ENCODE data around the gene RNPEPL1.

Gene RNPEPL1, protein sequence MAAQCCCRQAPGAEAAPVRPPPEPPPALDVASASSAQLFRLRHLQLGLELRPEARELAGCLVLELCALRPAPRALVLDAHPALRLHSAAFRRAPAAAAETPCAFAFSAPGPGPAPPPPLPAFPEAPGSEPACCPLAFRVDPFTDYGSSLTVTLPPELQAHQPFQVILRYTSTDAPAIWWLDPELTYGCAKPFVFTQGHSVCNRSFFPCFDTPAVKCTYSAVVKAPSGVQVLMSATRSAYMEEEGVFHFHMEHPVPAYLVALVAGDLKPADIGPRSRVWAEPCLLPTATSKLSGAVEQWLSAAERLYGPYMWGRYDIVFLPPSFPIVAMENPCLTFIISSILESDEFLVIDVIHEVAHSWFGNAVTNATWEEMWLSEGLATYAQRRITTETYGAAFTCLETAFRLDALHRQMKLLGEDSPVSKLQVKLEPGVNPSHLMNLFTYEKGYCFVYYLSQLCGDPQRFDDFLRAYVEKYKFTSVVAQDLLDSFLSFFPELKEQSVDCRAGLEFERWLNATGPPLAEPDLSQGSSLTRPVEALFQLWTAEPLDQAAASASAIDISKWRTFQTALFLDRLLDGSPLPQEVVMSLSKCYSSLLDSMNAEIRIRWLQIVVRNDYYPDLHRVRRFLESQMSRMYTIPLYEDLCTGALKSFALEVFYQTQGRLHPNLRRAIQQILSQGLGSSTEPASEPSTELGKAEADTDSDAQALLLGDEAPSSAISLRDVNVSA

DNA sequence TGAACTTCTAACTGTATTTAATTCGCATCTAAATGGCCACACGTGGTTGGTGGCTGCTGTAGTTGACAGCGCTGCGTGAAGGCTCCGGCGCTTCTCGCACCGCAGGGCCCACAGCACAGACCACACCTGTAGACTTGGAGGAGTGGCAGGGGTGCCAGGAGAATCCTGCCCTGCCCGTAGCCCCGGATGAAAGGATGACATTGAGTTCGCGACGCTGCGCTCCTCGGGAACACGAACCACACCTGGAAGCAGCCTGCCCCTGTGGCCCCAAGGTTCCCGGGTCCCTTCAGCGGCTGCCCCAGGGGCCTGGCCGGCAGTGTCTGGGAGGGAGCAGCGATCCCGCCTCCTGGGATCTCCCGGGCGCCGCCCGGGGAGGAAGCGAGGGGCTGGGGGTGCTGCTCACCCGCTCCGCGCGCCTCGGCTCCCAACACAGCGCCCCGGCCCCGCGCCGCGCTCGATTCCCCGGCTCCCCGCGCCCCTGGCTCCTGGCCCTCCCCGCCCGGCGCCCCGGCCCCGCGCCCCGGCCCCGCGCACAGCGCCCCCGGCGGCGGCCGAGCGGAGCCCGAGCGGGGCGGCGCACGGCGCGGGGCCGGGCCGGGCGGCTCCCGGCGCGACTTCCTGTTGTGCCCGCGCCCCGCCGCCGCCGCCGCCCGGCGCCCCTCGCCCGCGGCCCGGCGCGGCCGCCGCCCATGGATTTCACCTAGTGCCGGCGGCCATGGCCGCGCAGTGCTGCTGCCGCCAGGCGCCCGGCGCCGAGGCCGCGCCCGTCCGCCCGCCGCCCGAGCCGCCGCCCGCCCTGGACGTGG lies at the start of gene RNPEPL1:
RNPEPL1 (plus strand) TSS at position 613 of the 806 bp plus-strand sequence; CDS start at position 716, 103 bp downstream.
- DNase-seq, result peak; percentile 54 to 60

DNA sequence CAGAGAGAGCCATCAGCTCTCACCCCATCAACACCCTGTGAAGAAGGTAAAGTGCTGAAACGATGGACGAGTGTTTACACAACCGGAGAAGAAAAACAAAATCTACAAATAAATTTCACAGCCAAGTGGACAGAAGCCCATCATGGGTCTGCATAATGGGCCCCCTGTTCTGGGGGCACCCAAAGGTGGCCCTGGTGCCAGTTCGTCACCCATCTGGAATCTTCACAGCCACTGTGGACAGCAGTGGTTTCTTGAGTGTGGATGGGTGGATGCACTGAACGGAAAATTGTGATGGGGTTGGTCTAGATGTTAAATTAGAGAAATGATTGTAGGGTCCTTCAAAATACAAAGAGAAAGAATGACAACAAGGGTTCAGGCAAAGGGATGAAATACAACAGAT lies 49.3 kb upstream of the RNPEPL1 start:
- DNase-seq, result no peak

DNA sequence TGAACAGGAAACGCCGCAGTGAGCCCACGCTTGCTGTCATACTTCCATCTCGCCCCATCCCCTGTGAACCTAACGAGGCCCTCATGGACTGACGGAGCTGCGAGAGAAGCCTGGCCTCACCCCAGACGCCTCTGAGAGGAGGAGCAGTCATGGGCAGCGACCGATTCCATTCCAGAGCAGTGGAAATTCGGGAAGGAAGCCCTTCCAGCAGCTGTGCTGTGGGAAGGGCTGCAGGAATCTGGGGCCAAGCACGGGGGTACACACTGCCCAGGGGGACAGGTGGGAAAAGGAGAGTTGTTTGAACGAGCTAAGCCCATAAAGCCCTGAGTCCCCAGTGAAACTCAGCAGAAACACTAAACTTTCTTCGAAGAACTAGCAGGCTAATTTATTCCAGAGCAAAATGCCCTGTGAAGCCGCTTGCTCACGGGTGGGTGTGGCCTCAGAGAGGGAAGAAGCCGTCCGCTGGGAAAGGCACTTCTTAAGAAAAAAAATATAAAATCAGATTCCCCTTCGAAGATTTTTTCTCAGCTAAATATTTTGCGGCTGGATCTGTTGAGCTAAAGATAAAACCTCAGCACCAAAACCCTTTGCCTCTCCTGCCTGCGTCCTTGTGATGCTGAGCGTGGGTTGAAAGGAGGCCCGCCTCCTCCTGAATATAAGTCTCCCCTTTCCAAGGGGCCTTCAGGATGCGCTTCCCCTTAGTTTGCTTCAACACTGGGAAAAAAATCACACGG lies 48.7 kb upstream of the RNPEPL1 start:
- peak in 1 of 2 donors; percentile 9 for DNase-seq

DNA sequence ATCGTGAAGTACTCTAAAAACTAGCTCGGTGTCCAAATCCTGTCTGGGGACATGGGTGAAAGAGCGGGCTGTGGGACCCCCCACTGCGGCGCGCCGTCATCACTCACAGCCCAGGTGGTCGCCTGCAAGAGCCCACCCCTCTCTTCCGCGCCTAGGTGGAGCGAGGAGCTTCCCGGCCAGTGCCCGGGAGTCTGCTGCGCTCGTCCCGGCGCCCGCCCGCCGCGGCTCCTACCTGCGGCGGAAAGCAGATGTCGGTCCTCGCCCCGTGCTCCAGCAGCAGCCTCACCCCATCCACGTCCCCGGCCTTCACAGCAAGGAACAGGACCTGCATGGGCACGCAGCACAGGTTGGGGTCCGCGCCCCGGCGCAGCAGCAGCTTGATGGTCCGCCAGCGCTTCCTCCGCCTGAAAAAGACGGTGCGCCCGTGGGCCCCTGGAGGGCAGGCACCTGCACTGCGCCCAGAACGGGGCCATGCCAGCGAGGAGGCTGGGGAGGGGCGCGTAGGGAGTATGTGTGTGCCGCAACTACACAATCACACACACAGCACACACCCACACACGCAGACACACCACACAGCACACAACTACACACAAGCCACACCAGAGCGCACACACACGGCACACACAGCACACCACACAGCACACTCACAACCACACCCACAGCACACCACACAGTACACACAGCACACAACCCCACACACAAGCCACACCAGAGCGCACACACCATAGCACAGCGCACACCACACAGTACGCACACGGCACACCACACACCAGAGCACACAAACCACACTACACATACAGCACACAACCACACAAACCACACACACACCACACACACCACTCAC lies 47.9 kb upstream of the RNPEPL1 start:
- peak in 1 of 2 donors; percentile 8 for DNase-seq

DNA sequence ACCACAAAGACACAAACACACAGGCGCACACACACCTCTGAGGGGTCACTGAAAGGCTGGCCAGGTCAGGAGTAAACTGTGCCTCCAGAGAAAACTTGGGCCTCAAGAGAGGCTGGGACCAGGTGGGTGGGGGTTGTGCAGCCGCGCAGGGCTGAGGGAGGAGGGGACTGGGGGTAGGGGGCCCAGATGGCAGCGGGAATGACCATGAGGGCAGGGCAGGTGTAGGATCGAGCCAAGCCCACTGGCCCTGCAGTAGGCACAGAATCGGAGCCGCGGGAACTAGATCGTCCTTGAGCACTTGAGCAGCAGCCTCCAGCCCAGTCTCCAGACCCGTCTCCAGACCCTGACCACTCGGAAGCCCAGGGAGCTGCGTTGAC lies 47.3 kb upstream of the RNPEPL1 start:
- peak in 1 of 2 donors; percentile 11 for DNase-seq

DNA sequence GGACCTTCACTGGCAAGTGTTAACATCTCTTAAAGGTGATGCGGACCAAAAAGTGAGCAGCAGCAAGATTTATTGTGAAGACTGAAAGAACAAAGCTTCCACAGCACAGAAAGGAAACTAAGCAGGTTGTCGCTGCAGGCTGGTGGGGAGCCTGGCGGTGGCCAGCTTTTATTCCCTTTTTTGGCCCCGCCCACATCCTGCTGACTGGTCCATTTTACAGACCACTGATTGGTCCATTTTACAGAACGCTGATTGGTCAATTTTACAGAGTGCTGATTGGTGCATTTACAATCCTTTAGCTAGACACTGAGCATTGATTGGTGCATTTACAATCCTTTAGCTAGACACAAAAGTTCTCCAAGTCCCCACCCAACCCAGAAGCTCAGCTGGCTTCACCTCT lies 46.4 kb upstream of the RNPEPL1 start:
- DNase-seq, result peak in 1 of 2 donors; percentile 13

DNA sequence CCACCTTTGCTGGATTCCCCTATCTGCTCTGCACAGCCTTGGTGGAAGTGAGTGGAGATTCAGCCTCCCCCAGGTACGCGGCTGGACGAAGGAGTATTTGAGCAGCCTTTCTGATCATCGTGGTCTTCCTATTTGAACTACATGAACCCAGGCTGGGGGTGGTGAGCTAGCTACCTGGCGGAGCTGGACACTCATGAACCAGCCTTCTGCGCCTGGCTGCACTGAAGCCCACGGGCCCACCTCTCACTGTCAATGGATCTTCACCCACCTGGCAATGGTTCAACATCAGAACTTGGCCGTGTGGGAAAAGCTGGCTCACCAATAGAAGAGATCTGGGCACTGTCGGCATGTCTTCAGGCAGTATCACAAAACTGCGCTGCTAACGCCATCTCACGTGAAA lies 45.9 kb upstream of the RNPEPL1 start:
- peak in 1 of 2 donors; percentile 8 for DNase-seq

DNA sequence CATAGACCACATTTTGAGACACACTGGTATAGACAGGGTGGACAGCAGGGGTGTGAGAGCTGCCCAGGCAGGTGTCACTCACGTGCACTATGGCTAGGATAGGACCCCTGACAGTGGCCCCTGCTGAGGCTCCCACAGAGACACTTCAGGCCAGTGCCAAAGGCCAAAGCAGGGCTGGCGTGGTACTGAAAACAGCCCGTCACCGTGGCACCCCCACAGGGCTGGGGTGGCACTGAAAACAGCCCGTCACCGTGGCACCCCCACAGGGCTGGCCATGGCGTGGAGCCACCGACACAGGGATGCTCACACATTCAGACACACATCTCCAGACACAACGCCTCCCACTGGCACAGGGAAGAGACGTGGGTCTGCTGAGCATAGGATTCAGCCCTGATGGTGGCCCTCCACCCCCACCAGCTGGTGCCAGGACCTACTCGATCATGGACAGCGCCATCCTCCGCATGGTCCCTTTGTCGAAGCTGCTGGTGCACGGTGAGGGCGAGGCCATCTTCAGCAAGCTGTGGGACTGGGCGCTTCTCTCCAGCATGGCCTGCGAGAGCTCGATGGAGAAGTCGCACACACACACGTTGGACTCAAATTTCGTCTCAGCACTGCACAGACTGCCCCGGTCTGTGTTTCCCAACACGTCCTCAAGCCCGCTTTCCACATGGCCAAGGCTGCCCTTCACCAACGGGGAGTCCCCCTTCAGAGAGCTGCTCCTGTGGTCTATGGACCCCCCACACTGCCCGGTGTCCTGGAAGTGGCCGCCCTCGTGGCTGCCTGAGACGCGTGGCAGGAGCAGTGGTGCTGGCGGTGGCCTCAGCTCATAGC lies 44.6 kb upstream of the RNPEPL1 start:
- DNase-seq, result peak in 1 of 2 donors; percentile 14

DNA sequence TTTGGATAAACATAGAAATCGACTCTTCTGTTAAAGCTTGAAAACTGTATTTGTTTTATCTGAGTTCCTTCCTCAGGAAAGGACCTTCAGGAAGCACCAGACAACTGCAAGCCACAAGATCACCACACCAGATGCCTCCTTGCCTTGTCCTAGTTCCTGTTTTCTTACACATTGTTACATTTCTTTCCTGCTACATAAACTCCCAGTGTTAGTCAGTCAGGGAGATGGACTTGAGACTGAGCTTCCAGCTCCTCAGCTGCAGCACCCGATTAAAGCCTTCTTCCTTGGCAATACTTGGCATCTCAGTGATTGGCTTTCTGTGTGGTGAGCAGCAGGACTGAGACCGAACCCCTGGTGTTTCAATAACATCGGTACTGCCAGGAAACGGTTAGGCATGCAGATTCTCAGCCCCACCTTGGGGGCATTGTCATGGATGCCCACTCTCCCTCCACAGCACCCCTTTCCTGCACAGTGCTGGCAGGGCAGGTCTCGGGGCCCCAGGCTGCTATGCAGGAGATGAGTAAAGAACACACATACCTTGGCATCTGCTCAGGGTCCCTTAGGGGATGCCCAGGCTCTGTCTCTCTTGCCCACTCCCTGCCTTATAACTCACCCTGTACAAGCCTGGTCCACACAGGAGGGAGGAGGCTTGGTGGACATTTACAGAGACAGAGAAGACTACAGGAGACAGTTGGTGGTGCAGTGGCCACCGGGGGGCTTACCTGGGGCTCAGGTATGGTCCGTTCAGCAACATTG lies 43.1 kb upstream of the RNPEPL1 start:
- DNase-seq, result peak in 1 of 2 donors; percentile 3

DNA sequence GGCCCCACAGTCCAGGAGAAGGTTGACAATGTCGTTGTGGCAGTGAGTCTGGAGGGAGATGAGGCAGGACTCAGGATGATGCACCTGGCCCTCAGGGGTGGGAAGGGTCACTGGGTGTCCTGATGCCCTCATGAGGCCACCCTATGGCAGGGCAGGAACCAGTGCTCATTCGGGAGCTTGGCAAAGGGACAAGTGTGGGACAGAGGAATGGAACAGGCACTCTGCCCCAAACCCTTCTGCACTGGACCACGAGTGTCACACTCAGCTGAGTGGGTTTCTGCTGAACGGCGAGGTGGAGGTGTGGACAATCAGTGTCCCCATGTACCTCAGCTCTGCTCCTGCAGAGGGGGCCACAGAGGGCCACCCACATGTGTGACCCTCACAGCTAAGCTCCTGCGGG lies 42.5 kb upstream of the RNPEPL1 start:
- no peak for DNase-seq

DNA sequence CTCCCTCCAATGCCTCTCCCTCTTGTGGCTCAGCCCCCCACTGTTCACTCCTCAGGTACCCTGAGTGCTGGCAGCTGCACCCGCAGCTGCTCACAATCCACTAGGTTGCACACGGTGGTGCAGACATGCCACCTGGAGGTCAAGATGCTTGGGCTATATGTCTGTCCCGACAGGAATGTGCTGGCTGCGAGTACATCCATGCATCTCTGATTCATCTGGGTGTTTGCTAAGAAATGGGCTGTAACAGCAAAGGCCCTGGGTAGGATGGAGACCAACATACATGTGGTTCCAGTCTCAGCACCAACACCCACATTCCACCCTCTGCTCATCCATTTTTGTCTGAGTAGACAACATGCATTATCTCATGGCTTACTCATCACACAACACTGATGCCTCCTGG lies 41.8 kb upstream of the RNPEPL1 start:
- no peak for DNase-seq

DNA sequence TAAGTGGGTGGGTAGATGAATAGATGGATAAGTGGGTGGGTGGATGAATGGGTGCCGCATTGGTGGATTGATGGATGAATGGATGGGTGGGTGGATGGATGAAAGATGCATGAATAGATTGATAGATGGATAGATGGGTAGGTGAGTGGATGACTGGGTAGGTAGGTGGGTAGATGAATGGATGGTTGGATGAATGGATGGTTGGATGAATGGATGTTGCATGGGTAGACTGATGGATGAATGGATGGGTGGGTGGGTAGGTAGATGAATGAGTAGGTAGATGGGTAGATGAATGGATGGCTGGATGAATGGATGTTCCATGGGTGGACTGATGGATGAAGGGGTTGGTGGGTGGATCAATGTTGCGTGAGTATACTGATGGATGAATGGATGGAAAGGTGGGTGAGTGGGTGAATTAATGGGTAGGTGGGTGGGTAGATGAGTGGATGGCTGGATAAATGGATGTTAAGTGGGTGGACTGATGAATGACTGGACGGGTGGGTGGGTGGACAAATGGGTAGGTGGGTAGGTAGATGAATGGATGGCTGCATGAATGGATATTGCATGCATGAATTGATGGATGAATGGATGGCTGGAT lies 41.0 kb upstream of the RNPEPL1 start:
- DNase-seq, result no peak

DNA sequence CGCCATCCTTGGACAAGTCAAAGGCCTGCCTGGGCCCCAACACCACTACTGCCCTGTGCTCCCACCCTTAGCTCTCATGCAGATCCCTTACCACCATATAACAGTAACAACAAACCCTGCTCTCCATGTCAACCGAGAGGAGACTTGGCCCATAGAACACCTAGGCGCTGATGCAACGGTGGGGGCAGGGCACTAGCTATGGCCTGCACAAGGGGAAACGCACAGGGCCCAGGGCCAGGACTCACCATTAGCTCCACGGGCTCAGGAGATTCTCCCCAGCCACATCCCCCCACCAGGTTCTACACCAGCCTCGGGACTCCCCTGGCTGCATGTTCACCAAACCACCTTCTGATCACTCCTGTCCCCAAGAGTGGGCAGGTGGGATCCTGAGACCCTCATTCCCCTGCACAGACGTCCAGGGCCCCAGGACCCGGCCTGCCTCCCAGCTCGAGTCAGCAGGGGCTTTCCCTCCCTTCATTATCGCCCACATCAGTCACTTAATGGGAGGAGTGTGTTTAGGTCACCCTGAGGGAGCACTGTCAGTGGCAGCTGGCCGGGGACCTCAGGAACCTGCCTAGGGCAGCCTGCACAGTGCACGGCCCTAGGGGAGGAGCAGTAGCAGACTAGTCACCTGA lies 39.8 kb upstream of the RNPEPL1 start:
- DNase-seq, result no peak

DNA sequence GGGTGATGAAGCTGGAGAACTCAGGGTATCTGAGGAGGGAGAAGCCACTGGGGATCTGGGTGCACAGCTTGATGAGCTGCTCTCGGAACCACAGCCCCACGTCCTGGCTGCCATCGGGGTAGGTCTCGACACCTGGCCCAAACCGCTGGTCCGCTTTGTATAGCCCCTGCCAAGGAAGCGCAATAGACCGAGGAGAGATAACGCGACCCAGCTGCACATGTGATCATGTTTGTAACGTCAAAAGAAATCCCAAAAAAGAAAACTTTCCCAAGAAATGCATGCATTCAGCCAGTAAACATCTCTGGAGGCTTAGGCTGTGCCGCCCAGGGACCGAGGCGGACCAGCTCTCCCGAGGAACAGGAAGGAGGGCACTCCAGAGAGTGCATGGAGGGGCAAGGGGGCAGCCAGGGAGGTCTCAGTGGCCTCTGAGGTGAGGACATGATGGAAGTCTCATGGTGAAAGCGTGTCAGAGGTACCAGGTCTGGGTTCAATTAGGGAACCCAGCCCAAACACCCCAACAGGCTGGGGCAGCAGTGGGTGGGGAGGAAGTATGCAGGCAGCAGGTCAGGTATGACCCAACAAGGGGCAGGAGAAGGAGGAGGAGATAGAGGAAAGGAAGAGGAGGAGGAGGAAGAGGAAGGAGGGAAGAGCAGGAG lies 38.8 kb upstream of the RNPEPL1 start:
- no peak for DNase-seq

DNA sequence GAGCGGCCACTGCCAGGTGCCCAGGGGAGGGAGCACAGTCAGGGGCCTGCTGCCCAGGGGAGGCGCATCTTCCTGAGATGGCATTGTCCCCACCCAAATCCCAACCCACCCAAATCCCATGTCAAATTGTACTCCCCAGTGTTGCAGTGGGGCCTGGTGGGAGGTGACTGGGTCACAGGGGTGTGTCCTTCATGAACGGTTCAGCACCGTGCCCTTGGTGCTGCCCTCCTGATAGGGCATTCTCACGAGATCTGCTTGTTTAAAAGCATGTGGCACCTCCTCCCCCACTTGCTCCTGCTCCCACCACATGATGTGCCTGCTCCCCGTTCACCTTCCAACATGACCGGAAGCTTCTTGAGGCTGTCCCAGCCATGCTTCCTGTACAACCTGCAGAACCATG lies 38.1 kb upstream of the RNPEPL1 start:
- peak in 1 of 2 donors; percentile 5 for DNase-seq

DNA sequence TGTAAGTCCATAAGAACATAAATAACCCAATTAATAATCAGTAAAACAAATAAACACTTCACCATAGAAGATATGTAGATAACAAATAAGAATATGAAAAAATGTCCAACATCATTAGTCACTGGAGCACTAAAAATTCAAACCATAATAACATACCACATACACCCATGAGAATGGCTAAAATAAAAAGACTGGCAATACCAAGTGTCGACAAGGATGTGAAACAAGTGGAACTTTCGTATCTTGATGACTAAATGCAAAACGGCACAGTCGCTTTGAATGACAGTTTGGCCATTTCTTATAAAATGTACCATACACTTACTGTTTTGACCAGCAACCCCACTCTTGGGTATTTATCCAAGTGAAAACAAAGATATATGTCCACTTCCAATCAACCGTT lies 37.2 kb upstream of the RNPEPL1 start:
- DNase-seq, result no peak

DNA sequence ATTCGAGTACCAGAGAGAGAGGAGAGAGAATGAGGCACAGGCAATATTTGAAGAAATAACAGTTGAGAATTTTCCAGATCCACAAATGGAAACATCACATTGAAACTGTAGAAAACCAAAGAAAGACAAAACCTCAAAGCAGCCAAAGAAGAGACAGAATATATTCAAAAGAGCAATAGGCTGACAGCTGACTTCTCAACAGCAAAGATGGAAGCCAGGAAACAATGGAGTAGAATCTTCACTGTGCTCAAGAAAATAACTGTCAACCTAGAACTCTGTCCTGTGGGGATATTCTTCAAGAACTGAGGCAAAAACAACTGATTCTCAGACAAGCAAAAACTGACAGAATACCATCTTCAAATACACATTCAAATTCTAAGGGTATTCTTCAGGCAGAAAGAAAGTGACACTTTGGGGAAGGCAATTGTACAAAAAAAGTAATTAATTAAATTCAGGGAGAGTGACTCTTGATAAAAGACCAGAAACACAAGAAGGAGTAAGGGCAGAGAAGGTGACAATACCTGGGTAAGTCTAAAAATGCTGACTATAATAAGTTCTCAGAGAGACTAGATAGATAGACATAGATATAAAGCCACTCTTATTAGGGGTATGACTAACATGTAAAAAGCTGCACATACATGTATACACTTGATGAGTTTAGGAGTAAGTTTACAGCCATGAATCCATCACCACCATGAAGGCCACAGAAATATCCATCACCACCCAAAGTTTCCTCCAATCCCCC lies 36.1 kb upstream of the RNPEPL1 start:
- no peak for DNase-seq
